ENCODE data around the gene FLT1.

Gene FLT1

GRCh38 chr13:28483313-28483931, 11.5 kb downstream of the FLT1 start:
- DNase-seq: no peak

- no peak for DNase-seq
Observed at GRCh38 chr13:28479005-28479404, 15.9 kb downstream of the FLT1 start.

GRCh38 chr13:28478127-28478526, 16.8 kb downstream of the FLT1 start:
- peak; percentile 62 for DNase-seq

GRCh38 chr13:28477709-28477973, 17.3 kb downstream of the FLT1 start:
- no peak for DNase-seq

- DNase-seq: no peak
Observed at GRCh38 chr13:28476919-28477708, 17.8 kb downstream of the FLT1 start.

- peak; percentile 89 for DNase-seq
Observed at GRCh38 chr13:28475916-28476725, 18.8 kb downstream of the FLT1 start.

- peak; percentile 53 for DNase-seq
Observed at GRCh38 chr13:28474491-28475134, 20.3 kb downstream of the FLT1 start.

GRCh38 chr13:28473044-28473443, 21.9 kb downstream of the FLT1 start:
- no peak for DNase-seq

- DNase-seq: no peak
Observed at GRCh38 chr13:28471421-28471820, 23.5 kb downstream of the FLT1 start.

GRCh38 chr13:28470296-28470695, 24.6 kb downstream of the FLT1 start:
- DNase-seq: no peak

- no peak for DNase-seq
Observed at GRCh38 chr13:28469316-28469715, 25.6 kb downstream of the FLT1 start.

- no peak for DNase-seq
Observed at GRCh38 chr13:28468023-28468915, 26.7 kb downstream of the FLT1 start.

GRCh38 chr13:28467034-28467433, 27.9 kb downstream of the FLT1 start:
- no peak for DNase-seq

- DNase-seq: peak; percentile 45
Observed at GRCh38 chr13:28466151-28466550, 28.8 kb downstream of the FLT1 start.

GRCh38 chr13:28464861-28465460, 30.0 kb downstream of the FLT1 start:
- no peak for DNase-seq

- no peak for DNase-seq
Observed at GRCh38 chr13:28463481-28463880, 31.4 kb downstream of the FLT1 start.

GRCh38 chr13:28459911-28460310, 35.0 kb downstream of the FLT1 start:
- no peak for DNase-seq

GRCh38 chr13:28458608-28459007, 36.3 kb downstream of the FLT1 start:
- no peak for DNase-seq

- DNase-seq: no peak
Observed at GRCh38 chr13:28458051-28458450, 36.9 kb downstream of the FLT1 start.

GRCh38 chr13:28457521-28457920, 37.4 kb downstream of the FLT1 start:
- no peak for DNase-seq

- DNase-seq: no peak
Observed at GRCh38 chr13:28455580-28456194, 39.2 kb downstream of the FLT1 start.

- no peak for DNase-seq
Observed at GRCh38 chr13:28452755-28453154, 42.2 kb downstream of the FLT1 start.
